Panc1 (cell line): ENCODE data around the gene NUP188. TPM values are rescaled to one million over a fixed set of nuclear protein-coding genes. Genes with fewer than 3 reads are reported as not detected.
"Not testable (repeated sequence)": the region's sequence is repeated elsewhere in the genome, so short reads cannot be mapped to it uniquely, and the experiment has no call there.

Experiments used
- ATAC-seq: fragments of 200-7000 bp; cut with Tn5 transposase; 2 replicates; pipeline ENCODE4 v1.9.1; 2020; ENCODE audit warnings: mild to moderate bottlenecking, moderate library complexity
- BruUV-seq: library from RNA; stranded (reverse); fragments of 400-500 nt; replicated peaks from 2 replicates; lab custom pipeline; 2021; lab: Mats Ljungman, UMichigan
- CTCF ChIA-PET: fragments of 300-600 bp; sonication (Branson Sonifier 250); formaldehyde crosslinking; loops from one replicate; lab custom pipeline; 2022; ENCODE audit warnings: antibody characterized with exemption; lab: Charles Lee
- POLR2A ChIA-PET: fragments of 300-600 bp; sonication (Branson Sonifier 250); formaldehyde crosslinking; loops from one replicate; lab custom pipeline; 2022; ENCODE audit warnings: antibody characterized with exemption; lab: Charles Lee
- DNase-seq: peaks from one replicate; pipeline ENCODE4 v3.0.0-alpha.2; 2010; ENCODE audit warnings: low read depth, low spot score
- H3K27ac ChIP-seq: 2 replicates; pipeline ENCODE4 v1.5.1; 2011; ENCODE audit warnings: mild to moderate bottlenecking, low read length, inconsistent platforms
- H3K27me3 ChIP-seq: fragments of 200-500 bp; sonication (Bioruptor generic); 2 replicates; pipeline ENCODE4 v1.6.0; 2014; ENCODE audit warnings: low read length, inconsistent platforms; ENCODE audit not compliant: control insufficient read depth, insufficient read depth
- H3K36me3 ChIP-seq: fragments of 200-500 bp; sonication (Bioruptor generic); 2 replicates; pipeline ENCODE4 v1.5.1; 2014; ENCODE audit warnings: inconsistent platforms, mild to moderate bottlenecking, low read length, moderate library complexity; ENCODE audit not compliant: control insufficient read depth, insufficient read depth
- H3K4me1 ChIP-seq: 2 replicates; pipeline ENCODE4 v1.5.1; 2011; ENCODE audit warnings: inconsistent platforms, mild to moderate bottlenecking, low read length, moderate library complexity; ENCODE audit not compliant: control insufficient read depth, insufficient read depth
- H3K4me3 ChIP-seq, 2 experiments: 2 replicates each; pipeline ENCODE4 v1.5.1; 2011 to 2012; ENCODE audit warnings: low read depth in 2 of 2, low read length in 2 of 2, mild to moderate bottlenecking in 2 of 2, inconsistent platforms in 1 of 2, moderate library complexity in 1 of 2
- H3K9me3 ChIP-seq: fragments of 200-500 bp; sonication (Bioruptor generic); 2 replicates; pipeline ENCODE4 v1.5.1; 2014; ENCODE audit warnings: low read depth, mild to moderate bottlenecking, inconsistent platforms, low read length, moderate library complexity; ENCODE audit not compliant: control insufficient read depth, insufficient read depth
- POLR2AphosphoS5 ChIP-seq: IDR thresholded peaks from 2 replicates; pipeline ENCODE4 v1.6.1; 2012; ENCODE audit warnings: mild to moderate bottlenecking, low read depth, low read length, moderate library complexity
- SIN3A ChIP-seq: IDR thresholded peaks from 2 replicates; pipeline ENCODE4 v1.6.1; 2012; ENCODE audit warnings: low read depth, mild to moderate bottlenecking, low read length, moderate library complexity, borderline replicate concordance; ENCODE audit not compliant: insufficient read depth
- TCF7L2 ChIP-seq: IDR thresholded peaks from 2 replicates; pipeline ENCODE4 v1.6.1; 2011; ENCODE audit warnings: mild to moderate bottlenecking, low read depth, low read length, inconsistent platforms
- in situ Hi-C: cut with HindIII; loops from 2 replicates; pipeline ENCODE4 v1.10.0; 2016; ENCODE audit warnings: low sequenced_read_pairs, low pct_unique_long_range_greater_than_20kb
- intact Hi-C: fragments of 100-400 bp; cut with micrococcal nuclease; formaldehyde crosslinking; loops from one replicate; pipeline ENCODE4 v1.10.0; 2022; ENCODE audit not compliant: unreplicated experiment
- total RNA-seq: library from RNA; stranded (reverse); gene quantifications from one replicate; pipeline ENCODE4 v1.2.1, GENCODE V29; 2021; ENCODE audit not compliant: unreplicated experiment
- TF ChIP-seq, protein P1 (sequence below), 2 experiments: IDR thresholded peaks; 2 replicates each; pipeline ENCODE4 v1.6.1; 2011 to 2012; ENCODE audit warnings: low read depth in 2 of 2, control low read depth in 1 of 2, low read length in 1 of 2, mild to moderate bottlenecking in 1 of 2, moderate library complexity in 1 of 2; ENCODE audit not compliant: insufficient read depth in 1 of 2
- TF ChIP-seq, protein P2 (sequence below): fragments of 450-650 bp; IDR thresholded peaks from 2 replicates; pipeline ENCODE4 v1.5.1; 2017; ENCODE audit warnings: mild to moderate bottlenecking

NUP188 gene
- total RNA-seq, 1 experiment from 2014 or later: 69.9 TPM

DNA sequence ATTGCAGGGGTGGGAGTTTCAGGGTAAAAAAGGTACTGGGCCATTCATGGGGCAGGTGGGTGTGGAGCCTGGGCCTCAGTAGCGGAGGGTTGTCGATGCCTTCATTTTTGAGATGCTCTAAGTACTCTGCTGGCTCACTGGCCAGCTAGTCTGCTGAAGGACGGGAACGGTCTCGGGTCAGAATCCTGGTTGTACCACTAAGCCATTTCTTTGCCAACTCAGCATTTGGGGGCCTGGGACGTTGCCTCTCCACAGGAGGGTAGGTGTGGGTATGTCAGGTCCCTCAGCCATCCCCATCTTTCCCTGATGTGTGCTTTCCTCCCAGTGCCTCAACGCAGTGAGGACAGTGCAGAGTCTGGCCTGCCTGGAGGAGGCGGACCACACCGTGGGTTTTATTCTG is 55.5 kb downstream of the NUP188 start:
- CTCF ChIA-PET: interaction anchor here (0.5 kb wide), 1 partner anchor 26 kb away, joined by 4 read pairs; no protein-coding TSS in a partner anchor
- no peak for TF ChIP-seq POLR2AphosphoS5
- TF ChIP-seq, protein P1, sequence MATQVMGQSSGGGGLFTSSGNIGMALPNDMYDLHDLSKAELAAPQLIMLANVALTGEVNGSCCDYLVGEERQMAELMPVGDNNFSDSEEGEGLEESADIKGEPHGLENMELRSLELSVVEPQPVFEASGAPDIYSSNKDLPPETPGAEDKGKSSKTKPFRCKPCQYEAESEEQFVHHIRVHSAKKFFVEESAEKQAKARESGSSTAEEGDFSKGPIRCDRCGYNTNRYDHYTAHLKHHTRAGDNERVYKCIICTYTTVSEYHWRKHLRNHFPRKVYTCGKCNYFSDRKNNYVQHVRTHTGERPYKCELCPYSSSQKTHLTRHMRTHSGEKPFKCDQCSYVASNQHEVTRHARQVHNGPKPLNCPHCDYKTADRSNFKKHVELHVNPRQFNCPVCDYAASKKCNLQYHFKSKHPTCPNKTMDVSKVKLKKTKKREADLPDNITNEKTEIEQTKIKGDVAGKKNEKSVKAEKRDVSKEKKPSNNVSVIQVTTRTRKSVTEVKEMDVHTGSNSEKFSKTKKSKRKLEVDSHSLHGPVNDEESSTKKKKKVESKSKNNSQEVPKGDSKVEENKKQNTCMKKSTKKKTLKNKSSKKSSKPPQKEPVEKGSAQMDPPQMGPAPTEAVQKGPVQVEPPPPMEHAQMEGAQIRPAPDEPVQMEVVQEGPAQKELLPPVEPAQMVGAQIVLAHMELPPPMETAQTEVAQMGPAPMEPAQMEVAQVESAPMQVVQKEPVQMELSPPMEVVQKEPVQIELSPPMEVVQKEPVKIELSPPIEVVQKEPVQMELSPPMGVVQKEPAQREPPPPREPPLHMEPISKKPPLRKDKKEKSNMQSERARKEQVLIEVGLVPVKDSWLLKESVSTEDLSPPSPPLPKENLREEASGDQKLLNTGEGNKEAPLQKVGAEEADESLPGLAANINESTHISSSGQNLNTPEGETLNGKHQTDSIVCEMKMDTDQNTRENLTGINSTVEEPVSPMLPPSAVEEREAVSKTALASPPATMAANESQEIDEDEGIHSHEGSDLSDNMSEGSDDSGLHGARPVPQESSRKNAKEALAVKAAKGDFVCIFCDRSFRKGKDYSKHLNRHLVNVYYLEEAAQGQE (IDR thresholded peaks at IDR 0.05; ENCODE audit: insufficient read depth in 1 of 2, low read depth in 2 of 2, low read length in 1 of 2): no peak
- TF ChIP-seq, protein P2, sequence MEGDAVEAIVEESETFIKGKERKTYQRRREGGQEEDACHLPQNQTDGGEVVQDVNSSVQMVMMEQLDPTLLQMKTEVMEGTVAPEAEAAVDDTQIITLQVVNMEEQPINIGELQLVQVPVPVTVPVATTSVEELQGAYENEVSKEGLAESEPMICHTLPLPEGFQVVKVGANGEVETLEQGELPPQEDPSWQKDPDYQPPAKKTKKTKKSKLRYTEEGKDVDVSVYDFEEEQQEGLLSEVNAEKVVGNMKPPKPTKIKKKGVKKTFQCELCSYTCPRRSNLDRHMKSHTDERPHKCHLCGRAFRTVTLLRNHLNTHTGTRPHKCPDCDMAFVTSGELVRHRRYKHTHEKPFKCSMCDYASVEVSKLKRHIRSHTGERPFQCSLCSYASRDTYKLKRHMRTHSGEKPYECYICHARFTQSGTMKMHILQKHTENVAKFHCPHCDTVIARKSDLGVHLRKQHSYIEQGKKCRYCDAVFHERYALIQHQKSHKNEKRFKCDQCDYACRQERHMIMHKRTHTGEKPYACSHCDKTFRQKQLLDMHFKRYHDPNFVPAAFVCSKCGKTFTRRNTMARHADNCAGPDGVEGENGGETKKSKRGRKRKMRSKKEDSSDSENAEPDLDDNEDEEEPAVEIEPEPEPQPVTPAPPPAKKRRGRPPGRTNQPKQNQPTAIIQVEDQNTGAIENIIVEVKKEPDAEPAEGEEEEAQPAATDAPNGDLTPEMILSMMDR: no peak
- TF ChIP-seq TCF7L2: no peak
- no peak for TF ChIP-seq SIN3A
- Histone ChIP-seq H3K27me3 (no peaks in the 10 kb centered on the region), H3K36me3 (peaks cover 3% of the 10 kb centered on the region; the same call in 1 of the 2 replicates), H3K4me3 (no peak overlapping the region), H3K4me1 (peaks cover 4% of the 10 kb centered on the region; the same call in 1 of the 2 replicates), H3K27ac (no peak overlapping the region), H3K9me3 (no peaks in the 10 kb centered on the region)
- no TSS peak for BruUV-seq
- POLR2A ChIA-PET: no interaction called here
- ATAC-seq (no peak), DNase-seq (no peak)
- intact Hi-C loops: no loop called here
- in situ Hi-C loops: no loop called here

- CTCF ChIA-PET, H3K27ac ChIP-seq, ATAC-seq, in situ Hi-C loops, H3K4me3 ChIP-seq, POLR2A ChIA-PET, BruUV-seq, intact Hi-C loops, DNase-seq, H3K4me1 ChIP-seq, H3K36me3 ChIP-seq, H3K9me3 ChIP-seq, H3K27me3 ChIP-seq: not testable (repeated sequence)
Observed at GRCh38 chr9:129004173-129004572, 56.7 kb downstream of the NUP188 start.

- H3K27me3 ChIP-seq: no peaks in the 10 kb centered on the region
- ATAC-seq (no peak), DNase-seq (no peak)
- intact Hi-C loops (no loop called here), in situ Hi-C loops (no loop called here)
- CTCF ChIA-PET: interaction anchor here (0.5 to 0.6 kb wide), 4 partner anchors 23 to 175 kb away, joined by 3 to 6 read pairs (median 4); partner anchors contain the start of gene SH3GLB2
- no TSS peak for BruUV-seq
- POLR2A ChIA-PET: no interaction called here
- H3K4me3 ChIP-seq: no peak overlapping the region
- TF ChIP-seq TCF7L2 (no peak), SIN3A (no peak)
- no peaks in the 10 kb centered on the region for H3K9me3 ChIP-seq
- H3K4me1 ChIP-seq: peaks cover 8% of the 10 kb centered on the region; the same call in 1 of the 2 replicates
- H3K27ac ChIP-seq: no peak overlapping the region
- H3K36me3 ChIP-seq: no peaks in the 10 kb centered on the region; the same call in 1 of the 2 replicates
Observed at GRCh38 chr9:129005336-129005997, 58.0 kb downstream of the NUP188 start.
